Kidney (tissue), 14 donors: ENCODE results near the gene TMEM253. TPM values are rescaled to one million over a fixed set of nuclear protein-coding genes. Genes with fewer than 3 reads are reported as not detected.

ENCODE experiments used
- DNase-seq, 5 donors: peaks; one replicate each; pipeline ENCODE4 v3.0.0-alpha.2; 2013 to 2020
- FAIRE-seq: peaks from 2 replicates; lab custom pipeline; 2012; peaks lifted over from hg19 to GRCh38; lab: Jason Lieb, UNC
- H3K27ac ChIP-seq, 2 donors: one replicate each; pipeline ENCODE4 v1.7.0; 2013; ENCODE audit warnings: low read depth in 2 of 2, low read length in 2 of 2, inconsistent platforms in 1 of 2
- H3K27me3 ChIP-seq: one replicate; pipeline ENCODE4 v1.7.1; 2013; ENCODE audit warnings: low read length, inconsistent platforms; ENCODE audit not compliant: control insufficient read depth, insufficient read depth
- H3K36me3 ChIP-seq, 3 donors: one replicate each; pipeline versions ENCODE4 v1.7.0 to v1.7.1; 2013; ENCODE audit warnings: low read length in 3 of 3, control low read depth in 1 of 3, inconsistent platforms in 1 of 3; ENCODE audit not compliant: insufficient read depth in 3 of 3, control insufficient read depth in 2 of 3
- H3K4me1 ChIP-seq, 3 donors: one replicate each; pipeline versions ENCODE4 v1.7.0 to v1.7.1; 2013; ENCODE audit warnings: low read length in 3 of 3, inconsistent platforms in 1 of 3, low read depth in 1 of 3; ENCODE audit not compliant: control insufficient read depth in 2 of 3, insufficient read depth in 2 of 3
- H3K4me3 ChIP-seq, 3 donors: one replicate each; pipeline versions ENCODE4 v1.7.0 to v1.8.1; 2013; ENCODE audit warnings: low read length in 3 of 3, control low read depth in 1 of 3, inconsistent platforms in 1 of 3
- H3K9ac ChIP-seq, 3 donors: one replicate each; pipeline versions ENCODE4 v1.7.0 to v1.7.1; 2013; ENCODE audit warnings: low read length in 3 of 3, control low read depth in 1 of 3, inconsistent platforms in 1 of 3
- H3K9me3 ChIP-seq, 3 donors: one replicate each; pipeline versions ENCODE4 v1.7.0 to v1.7.1; 2013; ENCODE audit warnings: low read length in 3 of 3, control low read depth in 1 of 3, inconsistent platforms in 1 of 3; ENCODE audit not compliant: control insufficient read depth in 2 of 3, insufficient read depth in 1 of 3
- intact Hi-C: fragments of 100-400 bp; cut with DNase I; formaldehyde crosslinking; loops from one replicate; pipeline ENCODE4 v1.11.1; 2022
- polyA plus RNA-seq: library from polyadenylated mRNA; stranded (reverse); fragments of 350-450 nt; fragmentation: Illumina TruSeq; extraction: RNeasy Lipid Tissue Mini Kit (QIAGEN cat#74804); gene quantifications from one replicate; pipeline ENCODE4 v1.2.3, GENCODE V29; 2014; ENCODE audit warnings: low read depth, low replicate concordance; ENCODE audit not compliant: insufficient read depth
- total RNA-seq: library from RNA; stranded (reverse); fragmentation: NEBNext Ultra II Directional; extraction: Animal tissue kit (Norgen Biotek cat#: 25700); gene quantifications from one replicate; pipeline ENCODE4 v1.2.1, GENCODE V29; 2021
- TF ChIP-seq, protein P1 (sequence below): IDR thresholded peaks from 3 replicates; pipeline ENCODE4 v1.5.1; 2012; ENCODE audit warnings: mild to moderate bottlenecking, moderate library complexity, borderline replicate concordance; ENCODE audit not compliant: insufficient read depth; ENCODE audit errors: extremely low read depth
- donor health status: control.
- donor health status: control.
- donor health status: control.
- donor health status: control.
- donor health status: control.
- donor health status: DM: yes; HTN: yes; CAD: no.
- donor health status: Normal renal cell carcinoma (clear cell type).

TMEM253 gene
- total and polyA plus RNA-seq, 2 donors from 2014 or later, result 0.41 to 0.43 TPM

DNA sequence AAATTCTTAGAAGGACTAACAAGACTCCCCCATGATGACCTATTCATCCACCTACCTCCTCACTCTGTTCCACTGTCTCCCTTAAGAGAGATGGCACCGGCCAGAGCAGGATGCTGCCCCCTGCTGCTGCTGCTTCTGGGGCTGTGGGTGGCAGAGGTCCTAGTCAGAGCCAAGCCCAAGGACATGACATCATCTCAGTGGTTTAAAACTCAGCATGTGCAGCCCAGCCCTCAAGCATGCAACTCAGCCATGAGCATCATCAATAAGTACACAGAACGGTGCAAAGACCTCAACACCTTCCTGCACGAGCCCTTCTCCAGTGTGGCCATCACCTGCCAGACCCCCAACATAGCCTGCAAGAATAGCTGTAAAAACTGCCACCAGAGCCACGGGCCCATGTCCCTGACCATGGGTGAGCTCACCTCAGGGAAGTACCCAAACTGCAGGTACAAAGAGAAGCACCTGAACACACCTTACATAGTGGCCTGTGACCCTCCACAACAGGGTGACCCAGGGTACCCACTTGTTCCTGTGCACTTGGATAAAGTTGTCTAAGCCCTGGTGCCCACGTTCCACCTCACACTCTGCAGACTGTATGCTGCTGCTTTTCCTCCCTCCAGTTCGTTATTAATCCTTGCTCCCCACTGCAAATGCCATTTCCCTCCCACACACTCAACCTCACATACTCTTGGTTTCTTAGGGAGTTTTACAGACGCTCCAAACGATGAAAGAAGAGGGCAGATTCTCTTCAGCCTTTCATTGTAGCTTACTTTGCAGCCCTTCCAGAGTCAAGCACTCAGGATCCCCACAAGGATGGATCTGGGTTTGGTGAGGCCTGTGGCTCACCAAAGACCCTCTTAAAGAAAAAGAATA, 42.8 kb upstream of the TMEM253 start, which contains the start of gene RNASE8:
Gene RNASE8, plus strand, starts transcription at position 20 of the 873 bp plus-strand sequence. Its CDS starts 71 bp downstream, at position 91.
- no peak for DNase-seq
- Histone ChIP-seq H3K27ac (no peak within 1 kb of the TSS), H3K4me3 (no peak within 1 kb of the TSS), H3K4me1 (peaks cover under 1 to 21% (median 5%) of the 10 kb centered on the region in 3 donors), H3K9me3 (no peaks in the 10 kb centered on the region), H3K36me3 (no peaks in the 10 kb centered on the region), H3K9ac (no peak within 1 kb of the TSS), H3K27me3 (no peaks in the 10 kb centered on the region)
- FAIRE-seq, result no peak
- TF ChIP-seq, protein P1, sequence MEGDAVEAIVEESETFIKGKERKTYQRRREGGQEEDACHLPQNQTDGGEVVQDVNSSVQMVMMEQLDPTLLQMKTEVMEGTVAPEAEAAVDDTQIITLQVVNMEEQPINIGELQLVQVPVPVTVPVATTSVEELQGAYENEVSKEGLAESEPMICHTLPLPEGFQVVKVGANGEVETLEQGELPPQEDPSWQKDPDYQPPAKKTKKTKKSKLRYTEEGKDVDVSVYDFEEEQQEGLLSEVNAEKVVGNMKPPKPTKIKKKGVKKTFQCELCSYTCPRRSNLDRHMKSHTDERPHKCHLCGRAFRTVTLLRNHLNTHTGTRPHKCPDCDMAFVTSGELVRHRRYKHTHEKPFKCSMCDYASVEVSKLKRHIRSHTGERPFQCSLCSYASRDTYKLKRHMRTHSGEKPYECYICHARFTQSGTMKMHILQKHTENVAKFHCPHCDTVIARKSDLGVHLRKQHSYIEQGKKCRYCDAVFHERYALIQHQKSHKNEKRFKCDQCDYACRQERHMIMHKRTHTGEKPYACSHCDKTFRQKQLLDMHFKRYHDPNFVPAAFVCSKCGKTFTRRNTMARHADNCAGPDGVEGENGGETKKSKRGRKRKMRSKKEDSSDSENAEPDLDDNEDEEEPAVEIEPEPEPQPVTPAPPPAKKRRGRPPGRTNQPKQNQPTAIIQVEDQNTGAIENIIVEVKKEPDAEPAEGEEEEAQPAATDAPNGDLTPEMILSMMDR, result no peak
- intact Hi-C loops, result no loop called here

DNA sequence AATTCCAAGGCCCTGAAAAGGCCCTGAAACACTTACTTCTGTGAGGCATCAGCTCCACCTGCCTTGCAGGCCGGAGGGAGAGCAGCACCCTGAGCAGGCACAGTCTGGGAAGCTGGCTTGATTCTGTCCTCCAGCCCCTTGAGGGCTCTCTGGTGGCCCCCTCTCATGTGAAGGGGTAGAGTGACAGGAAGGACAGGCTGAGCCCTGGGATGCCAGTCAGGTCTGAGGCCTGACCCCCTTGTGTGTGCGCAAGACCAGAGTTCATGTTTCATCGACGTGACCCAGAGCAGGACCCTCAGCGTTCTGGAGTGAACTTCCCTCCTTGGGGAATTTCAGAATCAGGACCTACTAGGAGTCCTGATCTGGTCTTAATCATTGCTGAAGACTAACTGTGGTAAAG, 42.0 kb upstream of the TMEM253 start:
- Histone ChIP-seq H3K36me3 (no peaks in the 10 kb centered on the region), H3K27ac (no peak overlapping the region), H3K27me3 (no peaks in the 10 kb centered on the region), H3K9me3 (no peaks in the 10 kb centered on the region), H3K4me3 (no peak overlapping the region), H3K9ac (no peak overlapping the region), H3K4me1 (peaks cover 4 to 17% (median 5%) of the 10 kb centered on the region in 3 donors)
- intact Hi-C loops, result no loop called here
- FAIRE-seq (no peak), DNase-seq (no peak)
- TF ChIP-seq, protein P1, result no peak

DNA sequence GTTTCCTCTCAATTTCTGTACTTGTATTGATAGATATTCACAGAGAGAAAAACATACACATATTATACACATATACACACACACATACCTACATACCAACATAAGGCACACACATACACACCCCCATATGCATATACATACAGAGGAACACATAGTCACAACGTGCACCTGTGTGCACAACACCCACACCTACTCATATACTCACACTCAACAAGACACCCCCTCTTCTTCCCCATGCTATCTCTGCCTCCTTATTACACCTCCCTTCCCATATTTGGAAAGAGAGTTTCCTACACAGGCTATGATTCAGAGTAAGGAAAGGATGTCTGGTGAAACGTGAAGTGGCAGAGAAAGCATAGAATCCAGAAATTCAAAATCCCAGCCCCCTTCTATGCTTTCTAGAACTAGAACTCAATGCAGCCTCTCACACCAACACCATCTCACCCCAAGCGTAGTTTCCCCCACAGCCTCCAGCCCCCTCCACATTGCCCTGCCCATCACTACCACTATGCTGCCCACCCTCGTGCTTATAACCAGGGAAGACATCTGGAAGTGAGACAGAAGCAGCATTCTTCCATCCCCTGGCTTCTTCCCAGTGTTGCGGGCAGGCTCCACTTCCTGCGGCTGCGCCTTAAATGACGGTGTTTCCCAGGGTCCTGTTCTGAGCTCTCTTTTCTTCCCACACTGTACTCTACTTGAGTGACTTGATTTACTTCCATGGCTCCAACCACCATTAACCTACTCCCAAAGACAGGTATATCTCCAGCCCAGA, 40.8 kb upstream of the TMEM253 start:
- no peaks in the 10 kb centered on the region for H3K27me3 ChIP-seq
- no peak overlapping the region for H3K9ac ChIP-seq
- TF ChIP-seq, protein P1, result no peak
- H3K4me1 ChIP-seq, result peaks cover 4 to 10% (median 5%) of the 10 kb centered on the region in 3 donors
- DNase-seq (no peak), FAIRE-seq (no peak)
- no peaks in the 10 kb centered on the region for H3K9me3 ChIP-seq
- intact Hi-C loops, result no loop called here
- H3K4me3 ChIP-seq, result no peak overlapping the region
- H3K36me3 ChIP-seq, result no peaks in the 10 kb centered on the region
- H3K27ac ChIP-seq, result no peak overlapping the region
